GM13977 (cell line): Measurements from ENCODE around the gene RNF212B.
"Not testable (repeated sequence)": the region's sequence is repeated elsewhere in the genome, so short reads cannot be mapped to it uniquely, and the experiment has no call there.

ENCODE experiments used
- DNase-seq: peaks from one replicate; pipeline ENCODE4 v3.0.0; 2012; ENCODE audit warnings: low spot score
- CTCF ChIP-seq: IDR thresholded peaks from 2 replicates; pipeline ENCODE4 v1.5.1; 2012; ENCODE audit warnings: mild to moderate bottlenecking, control low read depth; ENCODE audit not compliant: insufficient read depth; ENCODE audit errors: extremely low read depth, missing control alignments
- in situ Hi-C: fragments of 300-500 bp; cut with MboI; formaldehyde crosslinking; loops from one replicate; pipeline ENCODE4 v1.12.0; 2022; ENCODE audit warnings: low sequenced_read_pairs, low pct_unique_long_range_greater_than_20kb, mixed read lengths, inconsistent platforms; ENCODE audit not compliant: unreplicated experiment

RNF212B gene

GRCh38 chr14:23259426-23259825 is 21.7 kb downstream of the RNF212B start:
- in situ Hi-C loops: no loop called here
- TF ChIP-seq CTCF: no peak
- no peak for DNase-seq

GRCh38 chr14:23260849-23261248 is 23.1 kb downstream of the RNF212B start:
- DNase-seq, in situ Hi-C loops: not testable (repeated sequence)

- in situ Hi-C loops: no loop called here
- no peak for DNase-seq
- TF ChIP-seq CTCF: no peak
These were observed 31.5 kb downstream of the RNF212B start for GRCh38 chr14:23269193-23269592.

GRCh38 chr14:23275412-23275811 is 37.7 kb downstream of the RNF212B start:
- DNase-seq: no peak
- no peak for TF ChIP-seq CTCF
- in situ Hi-C loops: no loop called here

GRCh38 chr14:23277189-23277588 is 39.5 kb downstream of the RNF212B start:
- in situ Hi-C loops: no loop called here
- TF ChIP-seq CTCF: no peak
- no peak for DNase-seq

GRCh38 chr14:23277928-23278327 is 40.2 kb downstream of the RNF212B start:
- in situ Hi-C loops, DNase-seq: not testable (repeated sequence)

- no peak for TF ChIP-seq CTCF
- in situ Hi-C loops: no loop called here
- DNase-seq: no peak
These were observed 43.5 kb downstream of the RNF212B start for GRCh38 chr14:23281247-23281646.

- in situ Hi-C loops: no loop called here
- TF ChIP-seq CTCF: no peak
- peak; percentile 63 for DNase-seq
These were observed 47.2 kb downstream of the RNF212B start for GRCh38 chr14:23284654-23285529.
